Thymus (tissue), 11 donors: Measurements from ENCODE around the gene VSTM5. TPM values are rescaled to one million over a fixed set of nuclear protein-coding genes. Genes with fewer than 3 reads are reported as not detected.
"Not testable (repeated sequence)": the region's sequence is repeated elsewhere in the genome, so short reads cannot be mapped to it uniquely, and the experiment has no call there.

Experiments
- DNase-seq, 9 donors: peaks; one replicate each; pipeline ENCODE4 v3.0.0-alpha.2; 2013; ENCODE audit warnings: low spot score in 9 of 9, low read depth in 6 of 9, missing footprints in 1 of 9
- H3K27ac ChIP-seq, 2 donors: one replicate each; pipeline ENCODE4 v1.5.1; 2013; ENCODE audit warnings: control low read depth in 1 of 2, low read depth in 1 of 2, low read length in 1 of 2, mild to moderate bottlenecking in 1 of 2, moderate library complexity in 1 of 2
- H3K27me3 ChIP-seq, 2 donors: one replicate each; pipeline ENCODE4 v1.5.1; 2013; ENCODE audit warnings: low read length in 1 of 2; ENCODE audit not compliant: control insufficient read depth in 2 of 2, insufficient read depth in 1 of 2
- H3K36me3 ChIP-seq, 2 donors: one replicate each; pipeline ENCODE4 v1.5.1; 2013; ENCODE audit warnings: low read length in 1 of 2, mild to moderate bottlenecking in 1 of 2, moderate library complexity in 1 of 2; ENCODE audit not compliant: control insufficient read depth in 2 of 2, insufficient read depth in 2 of 2
- H3K4me1 ChIP-seq, 2 donors: one replicate each; pipeline ENCODE4 v1.5.1; 2013; ENCODE audit warnings: low read length in 2 of 2; ENCODE audit not compliant: control insufficient read depth in 2 of 2, insufficient read depth in 2 of 2
- H3K4me3 ChIP-seq, 2 donors: one replicate each; pipeline ENCODE4 v1.5.1; 2013; ENCODE audit warnings: low read length in 2 of 2, control low read depth in 1 of 2, mild to moderate bottlenecking in 1 of 2
- H3K9me3 ChIP-seq, 2 donors: one replicate each; pipeline ENCODE4 v1.5.1; 2013; ENCODE audit warnings: low read length in 1 of 2, mild to moderate bottlenecking in 1 of 2; ENCODE audit not compliant: control insufficient read depth in 2 of 2, insufficient read depth in 1 of 2
- WGBS: extraction: QIAGEN DNeasy Blood & Tissue Kit; methylation state at CpG from one replicate; pipeline ENCODE4 v1.1.7; 2013; 5-methylcytosine and 5-hydroxymethylcytosine counted together
- polyA plus RNA-seq: library from polyadenylated mRNA; stranded (reverse); fragments of 200-250 nt; gene quantifications from one replicate; pipeline ENCODE4 v1.2.3, GENCODE V29; 2013
- total RNA-seq: library from RNA; stranded (reverse); fragments of 120-200 nt; gene quantifications from one replicate; pipeline ENCODE4 v1.2.4, GENCODE V29; 2013
- donor health status: healthy.

VSTM5 gene
- total and polyA plus RNA-seq, 2 donors, result 0.14 to 0.19 TPM

- Histone ChIP-seq H3K36me3 (peaks cover 3 to 19% of the 10 kb centered on the region in 2 donors), H3K4me1 (peaks cover 10% of the 10 kb centered on the region in 2 donors), H3K27ac (peak overlapping the region; percentile 89 to 96), H3K9me3 (peaks cover 0 to under 1% of the 10 kb centered on the region in 2 donors), H3K27me3 (no peaks in the 10 kb centered on the region), H3K4me3 (peak overlapping the region; percentile 94 to 97)
- WGBS, result under 1% methylated on average over 13 of the region's 13 CpGs
- DNase-seq, result no peak
These were observed 65.5 kb downstream of the VSTM5 start for GRCh38 chr11:93784935-93785360.

DNA sequence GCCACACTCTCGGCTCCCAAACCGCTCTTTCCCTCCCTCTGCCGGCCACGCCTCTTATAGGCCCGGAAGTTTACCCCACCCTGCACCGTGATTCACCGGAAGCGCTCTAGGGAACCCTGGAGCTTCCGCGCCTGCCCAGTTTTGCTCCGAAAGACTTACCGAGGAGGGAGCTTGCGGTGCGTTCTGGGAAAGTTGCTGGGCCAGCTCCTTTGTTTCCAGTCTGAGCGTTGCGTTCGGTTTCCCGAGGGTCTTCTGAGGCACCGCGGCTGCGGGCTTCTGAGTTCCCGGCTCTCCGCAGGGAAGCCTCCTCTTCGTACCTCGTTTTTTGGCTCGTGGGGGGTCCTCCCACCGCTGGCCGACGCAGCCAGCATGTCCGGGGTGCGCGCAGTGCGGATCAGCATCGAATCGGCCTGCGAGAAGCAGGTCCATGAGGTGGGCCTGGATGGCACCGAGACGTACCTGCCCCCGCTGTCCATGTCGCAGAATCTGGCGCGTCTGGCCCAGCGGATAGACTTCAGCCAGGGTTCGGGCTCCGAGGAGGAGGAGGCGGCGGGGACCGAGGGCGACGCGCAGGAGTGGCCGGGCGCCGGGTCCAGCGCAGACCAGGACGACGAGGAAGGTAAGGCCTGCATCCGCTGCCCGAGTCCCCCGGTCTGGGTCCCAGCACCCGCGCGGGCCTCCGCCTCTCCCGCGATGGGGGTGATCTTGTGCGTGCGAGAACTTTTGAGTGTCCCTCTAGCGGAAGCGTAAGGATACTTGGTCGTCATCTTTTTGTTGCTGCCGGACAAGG, 66.1 kb downstream of the VSTM5 start, which contains the start of gene MED17:
MED17 (plus strand) TSS at position 138 of the 790 bp plus-strand sequence; CDS start at position 370, 232 bp downstream.
- peak within 1 kb of the TSS; percentile 89 to 96 for H3K27ac ChIP-seq
- WGBS, result under 1% methylated on average over 72 of the region's 72 CpGs
- H3K9me3 ChIP-seq, result peaks cover 0 to 3% of the 10 kb centered on the region in 2 donors
- H3K4me1 ChIP-seq, result peaks cover 10% of the 10 kb centered on the region in 2 donors
- no peaks in the 10 kb centered on the region for H3K27me3 ChIP-seq
- peak within 1 kb of the TSS; percentile 94 to 97 for H3K4me3 ChIP-seq
- H3K36me3 ChIP-seq, result peaks cover 0 to 14% of the 10 kb centered on the region in 2 donors
- peak; percentile 70 to 95 (median 89) for DNase-seq

GRCh38 chr11:93783765-93784144, 66.7 kb downstream of the VSTM5 start:
- peak overlapping the region; percentile 36 to 96 for H3K27ac ChIP-seq
- peaks cover 0 to 9% of the 10 kb centered on the region in 2 donors for H3K36me3 ChIP-seq
- peaks cover 0 to 3% of the 10 kb centered on the region in 2 donors for H3K9me3 ChIP-seq
- no peaks in the 10 kb centered on the region for H3K27me3 ChIP-seq
- peaks cover 10% of the 10 kb centered on the region in 2 donors for H3K4me1 ChIP-seq
- H3K4me3 ChIP-seq, result peak overlapping the region; percentile 94 to 97
- under 1% methylated on average over 10 of the region's 10 CpGs for WGBS
- no peak for DNase-seq

- H3K27ac ChIP-seq, result no peak overlapping the region
- no peak for DNase-seq
These were observed 67.1 kb downstream of the VSTM5 start for GRCh38 chr11:93783362-93783761.

GRCh38 chr11:93775289-93775688, 75.1 kb downstream of the VSTM5 start:
- H3K4me1 ChIP-seq, result no peaks in the 10 kb centered on the region
- DNase-seq, result no peak
- 88% methylated on average over 2 of the region's 2 CpGs for WGBS
- peaks cover 0 to 27% of the 10 kb centered on the region in 2 donors for H3K9me3 ChIP-seq
- no peaks in the 10 kb centered on the region for H3K27me3 ChIP-seq
- no peaks in the 10 kb centered on the region for H3K36me3 ChIP-seq
- H3K4me3 ChIP-seq, result no peak overlapping the region
- H3K27ac ChIP-seq, result no peak overlapping the region

More at GRCh38 chr11:93783362-93783761, 67.1 kb downstream of the VSTM5 start:
- 69% methylated on average over 7 of the region's 7 CpGs for WGBS
- peak overlapping the region; percentile 94 to 97 for H3K4me3 ChIP-seq
- H3K27me3 ChIP-seq, result no peaks in the 10 kb centered on the region
- H3K4me1 ChIP-seq, result peaks cover 10% of the 10 kb centered on the region in 2 donors
- H3K36me3 ChIP-seq, result peaks cover 0 to 6% of the 10 kb centered on the region in 2 donors
- peaks cover 0 to 3% of the 10 kb centered on the region in 2 donors for H3K9me3 ChIP-seq

DNA sequence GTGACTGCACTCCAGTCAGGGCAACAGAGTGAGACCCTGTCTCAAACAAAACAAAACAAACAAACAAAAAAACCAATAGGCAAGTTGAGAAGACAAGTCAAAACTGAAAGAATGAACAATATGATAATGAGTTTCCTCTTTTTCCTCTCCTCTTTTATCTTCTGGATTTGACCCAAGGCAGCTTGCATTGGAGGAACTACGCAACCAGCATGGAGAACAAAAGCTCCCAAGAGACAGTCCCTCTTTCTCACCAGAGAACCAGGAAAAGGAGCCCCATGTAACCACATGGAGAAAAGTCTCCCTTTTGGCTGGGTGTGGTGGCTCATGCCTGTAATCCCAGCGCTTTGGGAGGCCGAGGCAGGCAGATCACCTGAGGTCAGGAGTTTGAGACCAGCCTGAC, 75.9 kb downstream of the VSTM5 start:
- H3K9me3 ChIP-seq, result peaks cover 0 to 24% of the 10 kb centered on the region in 2 donors
- not testable (repeated sequence) for H3K36me3 ChIP-seq, H3K4me3 ChIP-seq, H3K27me3 ChIP-seq, H3K4me1 ChIP-seq, DNase-seq, H3K27ac ChIP-seq
- WGBS, result 96% methylated on average over 3 of the region's 3 CpGs

- 94% methylated on average over 10 of the region's 10 CpGs for WGBS
- Histone ChIP-seq H3K27me3 (no peaks in the 10 kb centered on the region), H3K36me3 (no peaks in the 10 kb centered on the region), H3K27ac (no peak overlapping the region), H3K4me3 (no peak overlapping the region), H3K9me3 (peaks cover 0 to 24% of the 10 kb centered on the region in 2 donors), H3K4me1 (no peaks in the 10 kb centered on the region)
- DNase-seq, result no peak
These were observed 76.7 kb downstream of the VSTM5 start for GRCh38 chr11:93773601-93774200.

GRCh38 chr11:93773045-93773477, 77.4 kb downstream of the VSTM5 start:
- H3K36me3 ChIP-seq, result no peaks in the 10 kb centered on the region
- no peak for DNase-seq
- no peaks in the 10 kb centered on the region for H3K27me3 ChIP-seq
- no peaks in the 10 kb centered on the region for H3K4me1 ChIP-seq
- H3K9me3 ChIP-seq, result peaks cover 0 to 24% of the 10 kb centered on the region in 2 donors
- H3K4me3 ChIP-seq, result no peak overlapping the region
- H3K27ac ChIP-seq, result no peak overlapping the region
- WGBS, result over 99% methylated on average over 3 of the region's 3 CpGs

DNA sequence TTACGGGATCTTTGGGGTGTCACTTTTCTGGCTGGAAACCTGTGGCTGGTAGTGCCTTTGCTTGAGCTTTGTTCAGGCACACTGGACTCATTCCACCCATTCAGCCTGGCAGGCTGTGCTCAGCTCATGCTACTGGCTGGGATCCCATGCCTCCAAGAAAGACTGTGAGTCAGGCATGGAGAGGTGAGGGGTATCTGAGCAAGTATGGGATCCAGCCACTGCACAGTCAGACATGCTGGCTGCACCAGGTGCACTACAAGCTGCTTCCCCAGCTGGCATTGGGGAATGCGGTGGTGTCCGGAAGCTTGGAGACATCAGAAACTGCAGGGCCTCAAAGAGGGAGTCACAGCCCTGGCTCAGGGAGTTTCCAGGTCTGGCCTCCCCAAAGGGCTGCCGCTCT, 78.3 kb downstream of the VSTM5 start:
- Histone ChIP-seq H3K4me1 (no peaks in the 10 kb centered on the region), H3K36me3 (no peaks in the 10 kb centered on the region), H3K9me3 (peaks cover 0 to 27% of the 10 kb centered on the region in 2 donors), H3K27ac (no peak overlapping the region), H3K27me3 (no peaks in the 10 kb centered on the region), H3K4me3 (no peak overlapping the region)
- no peak for DNase-seq
- WGBS, result 98% methylated on average over 4 of the region's 4 CpGs
